Measurements from ENCODE around the gene LTC4S. TPM values are rescaled to one million over a fixed set of nuclear protein-coding genes. Genes with fewer than 3 reads are reported as not detected.
A peak's percentile ranks its signal among the peaks of the same experiment; 100 is the strongest.

The LTC4S gene
- total RNA-seq, 4 donors from 2014 or later, result 7.5 to 8.8 (median 8.2) TPM; not detected in 1

GRCh38 chr5:179820127-179820482, 26.3 kb downstream of the LTC4S start:
- no peak for ATAC-seq
- Histone ChIP-seq H3K4me1 (peaks cover 5 to 78% (median 52%) of the 10 kb centered on the region in 3 donors), H3K27ac (peak overlapping the region; percentile 97 to 100 (median 99)), H3K36me3 (peaks cover 0 to 29% of the 10 kb centered on the region in 2 donors), H3K9me3 (no peaks in the 10 kb centered on the region), H3K27me3 (no peaks in the 10 kb centered on the region), H3K4me3 (peak overlapping the region; percentile 74 to 81)
- no peak for TF ChIP-seq EP300 (IDR thresholded peaks at IDR 0.05)
- TF ChIP-seq POLR2AphosphoS5 (IDR thresholded peaks at IDR 0.05), result no peak
- no peak for TF ChIP-seq CTCF (IDR thresholded peaks at IDR 0.05)
- TF ChIP-seq POLR2A (IDR thresholded peaks at IDR 0.05), result no peak
- no CpG with 5 or more reads among the region's 12 CpGs for whole genome bisulfite sequencing, 2 donors (ENCODE audit: low coverage in 1 of 2)

GRCh38 chr5:179820483-179821297, 26.9 kb downstream of the LTC4S start, which contains the start of gene SQSTM1:
Gene SQSTM1, plus strand, starts transcription at chr5:179820905. Its CDS starts 32 bp downstream, at chr5:179820937.
- no CpG with 5 or more reads among the region's 81 CpGs for WGBS, 2 donors (ENCODE audit: low coverage in 1 of 2)
- TF ChIP-seq POLR2A (IDR thresholded peaks at IDR 0.05) (peak; percentile 99), EP300 (IDR thresholded peaks at IDR 0.05) (no peak), POLR2AphosphoS5 (IDR thresholded peaks at IDR 0.05) (peak; percentile 99), CTCF (IDR thresholded peaks at IDR 0.05) (peak in 2 of 4 experiments; percentile 22 to 43)
- H3K4me1 ChIP-seq, result peaks cover 5 to 84% (median 56%) of the 10 kb centered on the region in 3 donors

GRCh38 chr5:179821298-179822058, 27.7 kb downstream of the LTC4S start:
- Histone ChIP-seq H3K27ac (peak overlapping the region; percentile 97 to 100 (median 99)), H3K4me3 (peak overlapping the region; percentile 74 to 81), H3K9me3 (no peaks in the 10 kb centered on the region), H3K4me1 (peaks cover 5 to 86% (median 54%) of the 10 kb centered on the region in 3 donors), H3K36me3 (peaks cover 0 to 42% of the 10 kb centered on the region in 2 donors), H3K27me3 (no peaks in the 10 kb centered on the region)
- peak; percentile 85 for ATAC-seq
- 0% methylated on average over 4 of the region's 54 CpGs; no CpG with 5 or more reads in 1 of the 2 donors for WGBS, 2 donors (ENCODE audit: low coverage in 1 of 2)
- peak; percentile 98 for TF ChIP-seq POLR2AphosphoS5 (IDR thresholded peaks at IDR 0.05)
- TF ChIP-seq POLR2A (IDR thresholded peaks at IDR 0.05), result peak; percentile 81 to 82
- no peak for TF ChIP-seq EP300 (IDR thresholded peaks at IDR 0.05)
- TF ChIP-seq CTCF (IDR thresholded peaks at IDR 0.05), result peak in 2 of 4 experiments; percentile 9 to 35

More at GRCh38 chr5:179820483-179821297, 26.9 kb downstream of the LTC4S start, which contains the start of gene SQSTM1:
- Histone ChIP-seq H3K36me3 (peaks cover 0 to 34% of the 10 kb centered on the region in 2 donors), H3K9me3 (no peaks in the 10 kb centered on the region), H3K27ac (peak within 1 kb of the TSS; percentile 97 to 100 (median 99)), H3K4me3 (peak within 1 kb of the TSS; percentile 74 to 81), H3K27me3 (no peaks in the 10 kb centered on the region)
- peak; percentile 70 for ATAC-seq

GRCh38 chr5:179822059-179822432, 28.3 kb downstream of the LTC4S start:
- no peak for ATAC-seq
- 26 to 56% methylated on average over 3 of the region's 3 CpGs for WGBS, 2 donors (ENCODE audit: low coverage in 1 of 2)
- Histone ChIP-seq H3K4me1 (peaks cover 5 to 86% (median 51%) of the 10 kb centered on the region in 3 donors), H3K36me3 (peaks cover 0 to 48% of the 10 kb centered on the region in 2 donors), H3K4me3 (peak overlapping the region; percentile 74 to 81), H3K27ac (peak overlapping the region in 3 of 4 donors; percentile 97 to 100 (median 99)), H3K9me3 (no peaks in the 10 kb centered on the region), H3K27me3 (no peaks in the 10 kb centered on the region)
- TF ChIP-seq CTCF (IDR thresholded peaks at IDR 0.05), result no peak
- no peak for TF ChIP-seq POLR2A (IDR thresholded peaks at IDR 0.05)
- TF ChIP-seq EP300 (IDR thresholded peaks at IDR 0.05), result no peak
- TF ChIP-seq POLR2AphosphoS5 (IDR thresholded peaks at IDR 0.05), result no peak
